Right lobe of liver (tissue), 6 donors: Measurements from ENCODE around the gene LIN52. TPM values are rescaled to one million over a fixed set of nuclear protein-coding genes. Genes with fewer than 3 reads are reported as not detected.

ENCODE experiments used
- ATAC-seq, 4 donors: fragments of 200-7000 bp; cut with Tn5 transposase; one replicate each; pipeline ENCODE4 v1.9.1; 2020; ENCODE audit warnings: mild to moderate bottlenecking in 4 of 4, moderate library complexity in 4 of 4
- DNase-seq, 3 donors: peaks; one replicate each; pipeline ENCODE4 v3.0.0-alpha.2; 2020
- H3K27ac ChIP-seq, 3 donors: fragments of 200-600 bp; one replicate each; pipeline ENCODE4 v1.8.0; 2022
- H3K27me3 ChIP-seq, 2 donors: fragments of 200-600 bp; one replicate each; pipeline ENCODE4 v1.8.0; 2022
- H3K36me3 ChIP-seq, 4 donors: fragments of 200-600 bp; sonication (generic) in 1 of 4; one replicate each; pipeline versions ENCODE4 v1.5.1 to v1.8.0; 2017 to 2022; ENCODE audit warnings: control low read depth in 1 of 4
- H3K4me1 ChIP-seq, 4 donors: fragments of 200-600 bp; sonication (generic) in 1 of 4; one replicate each; pipeline versions ENCODE4 v1.5.1 to v1.8.0; 2017 to 2022; ENCODE audit warnings: control low read depth in 1 of 4
- H3K4me3 ChIP-seq, 3 donors: fragments of 200-600 bp; one replicate each; pipeline ENCODE4 v1.8.0; 2022
- H3K9me3 ChIP-seq, 4 donors: fragments of 200-600 bp; sonication (generic) in 1 of 4; one replicate each; pipeline versions ENCODE4 v1.5.1 to v1.8.0; 2017 to 2022; ENCODE audit warnings: control low read depth in 1 of 4
- CTCF ChIP-seq, 4 donors: fragments of 200-600 bp in 3 of 4; fragments of 450-650 bp in 1 of 4; IDR thresholded peaks; one replicate each; pipeline versions ENCODE4 v1.5.1 to v1.8.0; 2016 to 2022; ENCODE audit warnings: antibody characterized with exemption in 4 of 4, mild to moderate bottlenecking in 2 of 4
- POLR2A ChIP-seq: fragments of 450-650 bp; IDR thresholded peaks from one replicate; pipeline ENCODE4 v1.6.1; 2017; ENCODE audit warnings: antibody characterized with exemption, mild to moderate bottlenecking
- WGBS: methylation state at CpG from one replicate; pipeline ENCODE4 v1.1.6; 2018; ENCODE audit warnings: low coverage, low lambda C conversion rate; ENCODE audit not compliant: insufficient coverage; ENCODE audit errors: missing lambda C conversion rate; 5-methylcytosine and 5-hydroxymethylcytosine counted together
- intact Hi-C, 2 donors: fragments of 100-400 bp; cut with DNase I; formaldehyde crosslinking; loops; one replicate each; pipeline versions ENCODE4 v1.11.2 to v1.14.1; 2022
- total RNA-seq, 6 experiments: library from RNA; depleted of rRNA in 2 of 6; stranded (reverse); fragments of >200 nt in 2 of 6; fragmentation: NEBNext Ultra II Directional in 3 of 6; extraction: Animal tissue kit (Norgen Biotek cat#: 25700) in 3 of 6; gene quantifications; one replicate each; pipeline versions ENCODE4 v1.1.0 to v1.2.4, GENCODE V29; 2016 to 2023
- donor health status: DM: no; HTN: yes; CAD: no.
- donor health status: DM: no; HTN: no; CAD: no.
- donor health status: DM: no; HTN: no; CAD: no.
- donor health status: DM: no; HTN: yes; CAD: no.
- donor health status: DM: no; HTN: yes; CAD: no.

LIN52 gene
- total RNA-seq, 6 experiments from 2014 or later, result 2.3 to 59.5 (median 4.8) TPM

GRCh38 chr14:74133833-74134481 lies 49.2 kb downstream of the LIN52 start:
- H3K4me1 ChIP-seq, result peaks cover 0 to 39% (median 15%) of the 10 kb centered on the region in 4 donors
- H3K27ac ChIP-seq, result peak overlapping the region; percentile 61 to 94 (median 93)
- DNase-seq, result no peak
- peak overlapping the region in 2 of 3 donors; percentile 19 to 34 for H3K4me3 ChIP-seq
- intact Hi-C loops, result no loop called here
- no peaks in the 10 kb centered on the region for H3K36me3 ChIP-seq
- H3K9me3 ChIP-seq, result no peaks in the 10 kb centered on the region
- no peaks in the 10 kb centered on the region for H3K27me3 ChIP-seq
- peak; percentile 84 to 94 (median 90) for ATAC-seq
- WGBS, result 20% methylated on average over 3 of the region's 3 CpGs
- TF ChIP-seq CTCF (IDR thresholded peaks at IDR 0.05), result no peak
- peak; percentile 35 for TF ChIP-seq POLR2A

GRCh38 chr14:74134484-74134883 lies 49.7 kb downstream of the LIN52 start:
- no peak overlapping the region for H3K4me3 ChIP-seq
- no peaks in the 10 kb centered on the region for H3K36me3 ChIP-seq
- H3K27me3 ChIP-seq, result no peaks in the 10 kb centered on the region
- TF ChIP-seq CTCF (IDR thresholded peaks at IDR 0.05), result no peak
- no peak for TF ChIP-seq POLR2A
- DNase-seq, result no peak
- intact Hi-C loops, result no loop called here
- peak overlapping the region; percentile 61 to 94 (median 93) for H3K27ac ChIP-seq
- no peaks in the 10 kb centered on the region for H3K9me3 ChIP-seq
- peaks cover 0 to 45% (median 15%) of the 10 kb centered on the region in 4 donors for H3K4me1 ChIP-seq
- ATAC-seq, result peak in 3 of 4 donors; percentile 9 to 23 (median 14)

GRCh38 chr14:74135426-74135825 lies 50.7 kb downstream of the LIN52 start:
- H3K27ac ChIP-seq, result peak overlapping the region in 2 of 3 donors; percentile 93 to 94
- intact Hi-C loops, result no loop called here

GRCh38 chr14:74140374-74140850 lies 55.7 kb downstream of the LIN52 start:
- intact Hi-C loops, result no loop called here
- 14% methylated on average over 8 of the region's 8 CpGs for WGBS
- ATAC-seq, result peak; percentile 62 to 95 (median 82)
- Histone ChIP-seq H3K27me3 (no peaks in the 10 kb centered on the region), H3K4me3 (peak overlapping the region in 1 of 3 donors; percentile 22), H3K4me1 (peaks cover 0 to 63% (median 22%) of the 10 kb centered on the region in 4 donors), H3K9me3 (no peaks in the 10 kb centered on the region), H3K27ac (peak overlapping the region; percentile 55 to 91 (median 80)), H3K36me3 (no peaks in the 10 kb centered on the region)
- peak; percentile 74 to 93 (median 77) for DNase-seq
- TF ChIP-seq POLR2A (no peak), CTCF (IDR thresholded peaks at IDR 0.05) (no peak)

More at GRCh38 chr14:74135426-74135825, 50.7 kb downstream of the LIN52 start:
- Histone ChIP-seq H3K27me3 (no peaks in the 10 kb centered on the region), H3K36me3 (no peaks in the 10 kb centered on the region), H3K4me3 (no peak overlapping the region), H3K9me3 (no peaks in the 10 kb centered on the region), H3K4me1 (peaks cover 0 to 53% (median 18%) of the 10 kb centered on the region in 4 donors)
- ATAC-seq (no peak), DNase-seq (no peak)
- WGBS, result 80% methylated on average over 1 of the region's 1 CpG
- TF ChIP-seq CTCF (IDR thresholded peaks at IDR 0.05), result no peak
- no peak for TF ChIP-seq POLR2A
